Measurements from ENCODE around the gene RARS2. TPM values are rescaled to one million over a fixed set of nuclear protein-coding genes. Genes with fewer than 3 reads are reported as not detected.

Gene RARS2
- total RNA-seq, 3 donors from 2014 or later: 29.3 to 33.1 (median 30.5) TPM

DNA sequence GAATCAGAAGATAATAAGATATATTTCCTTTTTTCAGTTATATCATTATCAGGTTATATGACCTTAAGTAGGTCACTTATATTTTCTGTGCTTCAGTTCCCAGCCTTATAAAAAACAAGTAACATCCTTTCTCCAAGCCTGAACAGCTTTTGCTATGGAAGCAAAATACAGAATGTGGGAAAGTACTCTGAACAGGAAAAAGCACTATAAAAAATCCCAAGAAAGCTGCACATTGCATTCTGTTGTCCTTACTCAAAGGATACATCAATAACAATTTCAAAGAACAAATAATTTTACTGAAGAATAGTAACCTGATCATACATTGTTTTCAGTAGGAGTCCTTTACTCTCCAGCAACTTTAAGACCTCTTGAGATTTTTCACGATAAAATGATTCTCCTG lies 60.6 kb downstream of the RARS2 start:
- intact Hi-C loops (cut with DNase I; ENCODE audit: low total_unique reads): no loop called here
- H3K27me3 ChIP-seq: no peaks in the 10 kb centered on the region
- TF ChIP-seq POLR2A (IDR thresholded peaks at IDR 0.05): no peak
- TF ChIP-seq, protein P1, sequence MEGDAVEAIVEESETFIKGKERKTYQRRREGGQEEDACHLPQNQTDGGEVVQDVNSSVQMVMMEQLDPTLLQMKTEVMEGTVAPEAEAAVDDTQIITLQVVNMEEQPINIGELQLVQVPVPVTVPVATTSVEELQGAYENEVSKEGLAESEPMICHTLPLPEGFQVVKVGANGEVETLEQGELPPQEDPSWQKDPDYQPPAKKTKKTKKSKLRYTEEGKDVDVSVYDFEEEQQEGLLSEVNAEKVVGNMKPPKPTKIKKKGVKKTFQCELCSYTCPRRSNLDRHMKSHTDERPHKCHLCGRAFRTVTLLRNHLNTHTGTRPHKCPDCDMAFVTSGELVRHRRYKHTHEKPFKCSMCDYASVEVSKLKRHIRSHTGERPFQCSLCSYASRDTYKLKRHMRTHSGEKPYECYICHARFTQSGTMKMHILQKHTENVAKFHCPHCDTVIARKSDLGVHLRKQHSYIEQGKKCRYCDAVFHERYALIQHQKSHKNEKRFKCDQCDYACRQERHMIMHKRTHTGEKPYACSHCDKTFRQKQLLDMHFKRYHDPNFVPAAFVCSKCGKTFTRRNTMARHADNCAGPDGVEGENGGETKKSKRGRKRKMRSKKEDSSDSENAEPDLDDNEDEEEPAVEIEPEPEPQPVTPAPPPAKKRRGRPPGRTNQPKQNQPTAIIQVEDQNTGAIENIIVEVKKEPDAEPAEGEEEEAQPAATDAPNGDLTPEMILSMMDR (IDR thresholded peaks at IDR 0.05): no peak
- TF ChIP-seq POLR2AphosphoS5 (IDR thresholded peaks at IDR 0.05): no peak
- no peak overlapping the region for H3K4me3 ChIP-seq
- no peak overlapping the region for H3K27ac ChIP-seq
- no peak for DNase-seq (ENCODE audit: low spot score in 2 of 2)
- H3K36me3 ChIP-seq: no peaks in the 10 kb centered on the region
- H3K9me3 ChIP-seq: no peaks in the 10 kb centered on the region
- no peaks in the 10 kb centered on the region for H3K4me1 ChIP-seq

DNA sequence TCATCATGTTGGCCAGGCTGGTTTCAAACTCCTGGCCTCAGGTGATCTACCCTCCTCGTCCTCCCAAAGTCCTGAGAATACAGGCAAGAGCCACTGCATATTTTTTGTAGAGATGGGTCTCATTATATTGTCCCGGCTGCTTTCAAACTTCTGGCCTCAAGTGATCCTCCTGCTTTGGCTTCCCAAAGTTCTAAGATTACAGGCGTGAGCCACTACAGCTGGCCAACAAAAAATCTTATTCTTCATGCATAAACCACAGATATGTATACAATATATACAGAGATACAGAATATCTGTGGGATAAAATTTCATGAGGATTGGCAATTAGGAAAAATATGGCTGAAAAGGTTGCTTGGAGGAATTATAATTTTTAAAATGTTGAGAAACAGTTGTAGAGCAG lies 67.1 kb downstream of the RARS2 start:
- no peak for TF ChIP-seq POLR2AphosphoS5 (IDR thresholded peaks at IDR 0.05)
- TF ChIP-seq POLR2A (IDR thresholded peaks at IDR 0.05): no peak
- TF ChIP-seq, protein P1 (IDR thresholded peaks at IDR 0.05): no peak
- no peaks in the 10 kb centered on the region for H3K27me3 ChIP-seq
- no peak overlapping the region for H3K27ac ChIP-seq
- DNase-seq (ENCODE audit: low spot score in 2 of 2): no peak
- H3K36me3 ChIP-seq: no peaks in the 10 kb centered on the region
- no peak overlapping the region for H3K4me3 ChIP-seq
- intact Hi-C loops (cut with DNase I; ENCODE audit: low total_unique reads): no loop called here
- no peaks in the 10 kb centered on the region for H3K9me3 ChIP-seq
- no peaks in the 10 kb centered on the region for H3K4me1 ChIP-seq

DNA sequence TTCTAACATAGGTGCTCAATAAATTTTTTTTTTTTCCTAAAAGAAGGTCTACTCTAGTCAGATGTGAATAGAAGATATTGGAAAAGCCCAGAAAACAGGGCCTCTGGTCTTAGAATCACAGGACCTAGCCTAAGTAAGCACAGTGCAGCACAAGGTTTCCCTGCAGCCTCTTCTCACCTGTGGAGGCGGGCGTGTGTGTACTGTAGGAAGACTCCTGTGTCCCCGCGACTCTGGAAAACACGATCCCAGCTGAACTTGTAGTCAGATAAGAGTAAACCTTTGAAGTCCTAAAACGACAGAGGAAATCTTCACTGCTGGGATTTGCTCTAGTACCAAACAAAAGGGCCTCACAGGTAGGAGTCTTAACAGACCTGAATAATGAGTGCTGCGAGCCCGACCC lies 71.3 kb downstream of the RARS2 start:
- H3K4me3 ChIP-seq: no peak overlapping the region
- no peaks in the 10 kb centered on the region for H3K9me3 ChIP-seq
- no peaks in the 10 kb centered on the region for H3K36me3 ChIP-seq
- DNase-seq (ENCODE audit: low spot score in 2 of 2): no peak
- H3K27me3 ChIP-seq: no peaks in the 10 kb centered on the region
- H3K4me1 ChIP-seq: no peaks in the 10 kb centered on the region
- no peak overlapping the region for H3K27ac ChIP-seq
- intact Hi-C loops (cut with DNase I; ENCODE audit: low total_unique reads): no loop called here
- TF ChIP-seq POLR2A (IDR thresholded peaks at IDR 0.05) (no peak), POLR2AphosphoS5 (IDR thresholded peaks at IDR 0.05) (no peak)
- TF ChIP-seq, protein P1 (IDR thresholded peaks at IDR 0.05): no peak

DNA sequence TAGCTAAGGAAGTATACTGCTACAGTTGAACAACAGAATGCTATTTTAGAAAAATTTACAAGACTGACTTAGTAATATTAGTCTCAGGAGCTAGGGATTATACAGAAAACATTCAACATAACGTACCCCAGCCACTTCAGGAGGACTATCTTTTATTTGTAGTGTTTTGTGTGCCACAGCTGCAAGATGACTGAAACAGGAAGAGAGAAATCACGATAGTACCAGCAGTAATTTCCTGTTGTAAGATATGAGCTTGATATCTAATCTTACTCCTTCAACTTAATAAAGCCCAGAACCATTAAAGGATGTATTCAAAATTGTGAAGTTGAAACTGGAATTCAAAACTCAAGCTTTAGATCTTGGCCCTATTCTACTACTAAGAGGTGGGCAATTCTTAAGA lies 75.0 kb downstream of the RARS2 start:
- Histone ChIP-seq H3K36me3 (no peaks in the 10 kb centered on the region), H3K4me3 (no peak overlapping the region), H3K27me3 (no peaks in the 10 kb centered on the region), H3K27ac (no peak overlapping the region), H3K9me3 (no peaks in the 10 kb centered on the region), H3K4me1 (no peaks in the 10 kb centered on the region)
- TF ChIP-seq POLR2AphosphoS5 (IDR thresholded peaks at IDR 0.05): no peak
- TF ChIP-seq, protein P1 (IDR thresholded peaks at IDR 0.05): no peak
- TF ChIP-seq POLR2A (IDR thresholded peaks at IDR 0.05): no peak
- intact Hi-C loops (cut with DNase I; ENCODE audit: low total_unique reads): no loop called here
- no peak for DNase-seq (ENCODE audit: low spot score in 2 of 2)

DNA sequence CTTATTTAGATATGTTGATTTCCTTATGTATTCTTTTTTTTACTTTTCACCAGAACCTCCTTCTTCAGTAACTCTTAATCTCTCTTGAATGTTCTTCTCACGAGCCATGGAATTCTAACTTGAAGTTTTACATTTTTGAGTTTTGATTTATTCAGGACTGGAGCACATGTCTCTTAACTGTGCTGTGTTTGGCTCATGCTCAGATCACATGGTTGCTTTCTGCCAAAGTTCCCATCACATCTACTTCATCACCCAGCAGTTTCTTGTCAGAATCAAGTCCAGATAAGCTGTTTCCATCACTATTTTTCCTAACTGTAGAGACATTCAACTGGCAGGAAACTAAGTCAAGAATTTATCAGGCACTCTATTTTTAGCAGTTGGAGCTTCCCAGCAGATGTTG lies 85.3 kb downstream of the RARS2 start:
- Histone ChIP-seq H3K9me3 (no peaks in the 10 kb centered on the region), H3K27ac (no peak overlapping the region), H3K4me1 (no peaks in the 10 kb centered on the region), H3K4me3 (no peak overlapping the region), H3K36me3 (peaks cover 6% of the 10 kb centered on the region), H3K27me3 (no peaks in the 10 kb centered on the region)
- intact Hi-C loops (cut with DNase I; ENCODE audit: low total_unique reads): no loop called here
- DNase-seq (ENCODE audit: low spot score in 2 of 2): no peak
- no peak for TF ChIP-seq POLR2A (IDR thresholded peaks at IDR 0.05)
- TF ChIP-seq POLR2AphosphoS5 (IDR thresholded peaks at IDR 0.05): no peak
- TF ChIP-seq, protein P1 (IDR thresholded peaks at IDR 0.05): no peak
